Neural cell (in vitro differentiated cells): ENCODE measurements around the gene SPATS2L. TPM values are rescaled to one million over a fixed set of nuclear protein-coding genes. Genes with fewer than 3 reads are reported as not detected.

Experiments used
- H2AFZ ChIP-seq: fragments of 200-600, 300-800 bp; sonication (generic), shearing (Covaris generic); 2 replicates; pipeline ENCODE4 v1.6.0; 2014; ENCODE audit warnings: low read depth, mild to moderate bottlenecking, antibody characterized with exemption, low read length, moderate library complexity
- H3F3A ChIP-seq: fragments of 200-600 bp; shearing (Covaris generic); 2 replicates; pipeline ENCODE4 v1.6.1; 2016; ENCODE audit warnings: mild to moderate bottlenecking, moderate library complexity, mixed read lengths, antibody characterized with exemption, low read length; ENCODE audit not compliant: insufficient read depth, poor library complexity, severe bottlenecking
- H3K27ac ChIP-seq: fragments of 200-600, 300-800 bp; sonication (generic), shearing (Covaris generic); 2 replicates; pipeline ENCODE4 v1.5.1; 2014; ENCODE audit warnings: mild to moderate bottlenecking, low read length, moderate library complexity
- H3K27me3 ChIP-seq: fragments of 300-800, 200-600 bp; sonication (generic), shearing (Covaris generic); 2 replicates; pipeline ENCODE4 v1.6.0; 2014; ENCODE audit warnings: mild to moderate bottlenecking, low read depth, low read length, moderate library complexity; ENCODE audit not compliant: insufficient read depth
- H3K36me3 ChIP-seq: fragments of 300-800, 200-600 bp; sonication (generic), shearing (Covaris generic); 2 replicates; pipeline ENCODE4 v1.5.1; 2014; ENCODE audit warnings: mild to moderate bottlenecking, antibody characterized with exemption, low read length, moderate library complexity; ENCODE audit not compliant: insufficient read depth
- H3K4me2 ChIP-seq: fragments of 300-800, 200-600 bp; sonication (generic), shearing (Covaris generic); 2 replicates; pipeline ENCODE4 v1.6.0; 2014; ENCODE audit warnings: mild to moderate bottlenecking, low read length
- H3K4me3 ChIP-seq: fragments of 300-800, 200-600 bp; sonication (generic), shearing (Covaris generic); 2 replicates; pipeline ENCODE4 v1.5.1; 2014; ENCODE audit warnings: mild to moderate bottlenecking, low read length, moderate library complexity
- H3K79me2 ChIP-seq: fragments of 200-600 bp; shearing (Covaris generic); replicated peaks from 2 replicates; pipeline ENCODE4 v1.6.0; 2014; ENCODE audit warnings: mild to moderate bottlenecking, low read length, moderate library complexity; ENCODE audit not compliant: insufficient read depth
- H3K9ac ChIP-seq: fragments of 300-800, 200-600 bp; sonication (generic), shearing (Covaris generic); 2 replicates; pipeline ENCODE4 v1.6.1; 2016; ENCODE audit warnings: mild to moderate bottlenecking, low read length, mixed read lengths
- H3K9me2 ChIP-seq: fragments of 200-600 bp; shearing (Covaris generic); 2 replicates; pipeline ENCODE4 v1.6.1; 2016; ENCODE audit warnings: mild to moderate bottlenecking, low read length, mixed read lengths; ENCODE audit not compliant: insufficient read depth
- H3K9me3 ChIP-seq: fragments of 200-600, 300-800 bp; sonication (generic), shearing (Covaris generic); 2 replicates; pipeline ENCODE4 v1.6.1; 2016; ENCODE audit warnings: mild to moderate bottlenecking, mixed run types, low read length, moderate library complexity, mixed read lengths
- H4K20me1 ChIP-seq: fragments of 200-600 bp; shearing (Covaris generic); 2 replicates; pipeline ENCODE4 v1.6.1; 2016; ENCODE audit warnings: mild to moderate bottlenecking, mixed run types; ENCODE audit not compliant: insufficient read depth
- CTCF ChIP-seq: fragments of 450-650 bp; IDR thresholded peaks from 2 replicates; pipeline ENCODE4 v1.5.1; 2014; ENCODE audit warnings: antibody characterized with exemption, mild to moderate bottlenecking, moderate library complexity; ENCODE audit not compliant: poor library complexity, severe bottlenecking
- EP300 ChIP-seq: fragments of 450-650 bp; conservative IDR thresholded peaks from 2 replicates; pipeline ENCODE4 v1.6.1; 2014; ENCODE audit warnings: antibody characterized with exemption, mild to moderate bottlenecking, moderate library complexity; ENCODE audit not compliant: poor library complexity, severe bottlenecking
- EZH2 ChIP-seq: fragments of 200-600, 300-800 bp; shearing (Covaris generic), sonication (generic); IDR thresholded peaks from 2 replicates; pipeline ENCODE4 v1.6.1; 2014; ENCODE audit warnings: antibody characterized with exemption, low read length, borderline replicate concordance, mild to moderate bottlenecking; ENCODE audit not compliant: insufficient read depth, poor library complexity, severe bottlenecking
- MXI1 ChIP-seq: fragments of 450-650 bp; conservative IDR thresholded peaks from 2 replicates; pipeline ENCODE4 v1.6.1; 2014; ENCODE audit warnings: antibody characterized with exemption, mild to moderate bottlenecking; ENCODE audit not compliant: poor library complexity, severe bottlenecking
- POLR2AphosphoS5 ChIP-seq: IDR thresholded peaks from 2 replicates; pipeline ENCODE4 v1.6.1; 2012
- RAD21 ChIP-seq: fragments of 450-650 bp; conservative IDR thresholded peaks from 2 replicates; pipeline ENCODE4 v1.6.1; 2014; ENCODE audit warnings: antibody characterized with exemption, mild to moderate bottlenecking, moderate library complexity
- REST ChIP-seq: IDR thresholded peaks from 2 replicates; pipeline ENCODE4 v1.6.1; 2012; ENCODE audit warnings: borderline replicate concordance
- SMC3 ChIP-seq: fragments of 450-650 bp; conservative IDR thresholded peaks from 2 replicates; pipeline ENCODE4 v1.6.1; 2014; ENCODE audit warnings: antibody characterized with exemption, mild to moderate bottlenecking, moderate library complexity; ENCODE audit not compliant: poor library complexity
- TAF1 ChIP-seq: IDR thresholded peaks from 2 replicates; pipeline ENCODE4 v1.6.1; 2012; ENCODE audit warnings: low read depth
- polyA plus RNA-seq: library from polyadenylated mRNA; depleted of rRNA; stranded (reverse); fragments of >200 nt; gene quantifications from 2 replicates; pipeline ENCODE4 v1.2.3, GENCODE V29; 2014

The SPATS2L gene
- polyA plus RNA-seq, 1 donor from 2014 or later = 8.5 TPM

- Histone ChIP-seq H3K79me2 (no peaks in the 10 kb centered on the region), H3K4me2 (no peak overlapping the region), H3K9me2 (no peaks in the 10 kb centered on the region), H3K27me3 (no peaks in the 10 kb centered on the region), H3K36me3 (no peaks in the 10 kb centered on the region), H3F3A (peaks cover 2% of the 10 kb centered on the region), H3K9ac (no peak overlapping the region), H3K4me3 (no peak overlapping the region), H4K20me1 (no peaks in the 10 kb centered on the region), H3K9me3 (no peaks in the 10 kb centered on the region), H3K27ac (no peak overlapping the region), H2AFZ (no peak overlapping the region)
- TF ChIP-seq TAF1 (no peak), RAD21 (no peak), POLR2AphosphoS5 (no peak), CTCF (no peak), EZH2 (no peak), EP300 (no peak), SMC3 (no peak), MXI1 (no peak), REST (no peak)
Observed at GRCh38 chr2:200419325-200419724, 112.8 kb downstream of the SPATS2L start.

GRCh38 chr2:200421270-200421669 lies 114.8 kb downstream of the SPATS2L start:
- no peak overlapping the region for H3K27ac ChIP-seq
- H3K9me3 ChIP-seq = no peaks in the 10 kb centered on the region
- no peaks in the 10 kb centered on the region for H3K36me3 ChIP-seq
- H3K9ac ChIP-seq = no peak overlapping the region
- no peaks in the 10 kb centered on the region for H3K79me2 ChIP-seq
- H2AFZ ChIP-seq = no peak overlapping the region
- no peak overlapping the region for H3K4me3 ChIP-seq
- no peak overlapping the region for H3K4me2 ChIP-seq
- H3K27me3 ChIP-seq = no peaks in the 10 kb centered on the region
- TF ChIP-seq TAF1 (no peak), REST (no peak), EP300 (no peak), EZH2 (no peak), POLR2AphosphoS5 (no peak), SMC3 (no peak), MXI1 (no peak), CTCF (no peak), RAD21 (no peak)
- H4K20me1 ChIP-seq = no peaks in the 10 kb centered on the region
- peaks cover 2% of the 10 kb centered on the region for H3F3A ChIP-seq
- no peaks in the 10 kb centered on the region for H3K9me2 ChIP-seq
